OCI-LY1 (cell line): ENCODE data around the gene GUCA2B.

Source experiments
- EZH2 ChIP-seq: fragments of 200-600 bp; sonication (generic), shearing (Covaris generic); IDR thresholded peaks from 2 replicates; pipeline ENCODE4 v1.8.0; 2017; ENCODE audit warnings: borderline replicate concordance, mixed run types, mild to moderate bottlenecking, antibody characterized with exemption, low read length, moderate library complexity, mixed read lengths
- TF ChIP-seq, protein P1 (sequence below): fragments of 200-600 bp; sonication (generic), shearing (Covaris generic); IDR thresholded peaks from 2 replicates; pipeline ENCODE4 v1.5.1; 2017; ENCODE audit warnings: mild to moderate bottlenecking, antibody characterized with exemption, low read length, moderate library complexity, mixed read lengths

GRCh38 chr1:42136466-42136865 lies 16.7 kb upstream of the GUCA2B start:
- TF ChIP-seq, protein P1, sequence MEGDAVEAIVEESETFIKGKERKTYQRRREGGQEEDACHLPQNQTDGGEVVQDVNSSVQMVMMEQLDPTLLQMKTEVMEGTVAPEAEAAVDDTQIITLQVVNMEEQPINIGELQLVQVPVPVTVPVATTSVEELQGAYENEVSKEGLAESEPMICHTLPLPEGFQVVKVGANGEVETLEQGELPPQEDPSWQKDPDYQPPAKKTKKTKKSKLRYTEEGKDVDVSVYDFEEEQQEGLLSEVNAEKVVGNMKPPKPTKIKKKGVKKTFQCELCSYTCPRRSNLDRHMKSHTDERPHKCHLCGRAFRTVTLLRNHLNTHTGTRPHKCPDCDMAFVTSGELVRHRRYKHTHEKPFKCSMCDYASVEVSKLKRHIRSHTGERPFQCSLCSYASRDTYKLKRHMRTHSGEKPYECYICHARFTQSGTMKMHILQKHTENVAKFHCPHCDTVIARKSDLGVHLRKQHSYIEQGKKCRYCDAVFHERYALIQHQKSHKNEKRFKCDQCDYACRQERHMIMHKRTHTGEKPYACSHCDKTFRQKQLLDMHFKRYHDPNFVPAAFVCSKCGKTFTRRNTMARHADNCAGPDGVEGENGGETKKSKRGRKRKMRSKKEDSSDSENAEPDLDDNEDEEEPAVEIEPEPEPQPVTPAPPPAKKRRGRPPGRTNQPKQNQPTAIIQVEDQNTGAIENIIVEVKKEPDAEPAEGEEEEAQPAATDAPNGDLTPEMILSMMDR: no peak
- no peak for TF ChIP-seq EZH2
